DND-41 (cell line): ENCODE data around the gene ITGB2.

Source experiments
- ATAC-seq: fragments of 200-7000 bp; cut with Tn5 transposase; 3 replicates; pipeline ENCODE4 v1.9.1; 2021; ENCODE audit warnings: low read depth; ENCODE audit not compliant: insufficient read depth
- DNase-seq: peaks from one replicate; pipeline ENCODE4 v3.0.0-alpha.2; 2020
- H2AFZ ChIP-seq: 2 replicates; pipeline ENCODE4 v1.6.0; 2012; ENCODE audit warnings: low read depth, low read length
- H3K27ac ChIP-seq: 2 replicates; pipeline ENCODE4 v1.5.1; 2012; ENCODE audit warnings: low read length, inconsistent platforms
- H3K27me3 ChIP-seq: fragments of 200-600 bp; sonication (generic); 2 replicates; pipeline ENCODE4 v1.6.0; 2012; ENCODE audit warnings: low read length, mild to moderate bottlenecking, inconsistent platforms; ENCODE audit not compliant: insufficient read depth, poor library complexity
- H3K36me3 ChIP-seq: 2 replicates; pipeline ENCODE4 v1.5.1; 2012; ENCODE audit warnings: low read length, inconsistent platforms; ENCODE audit not compliant: insufficient read depth
- H3K4me1 ChIP-seq: 2 replicates; pipeline ENCODE4 v1.5.1; 2012; ENCODE audit warnings: mild to moderate bottlenecking, low read length; ENCODE audit not compliant: insufficient read depth
- H3K4me2 ChIP-seq: 2 replicates; pipeline ENCODE4 v1.6.0; 2012; ENCODE audit warnings: mild to moderate bottlenecking, moderate library complexity, low read length, inconsistent platforms; ENCODE audit not compliant: insufficient read depth
- H3K4me3 ChIP-seq, 2 experiments: fragments of 200-600 bp in 1 of 2; shearing (Covaris generic) in 1 of 2; 2 replicates each; pipeline ENCODE4 v1.5.1; 2012 to 2016; ENCODE audit warnings: inconsistent platforms in 2 of 2, low read length in 2 of 2, mild to moderate bottlenecking in 2 of 2, low read depth in 1 of 2, moderate library complexity in 1 of 2
- H3K79me2 ChIP-seq: 2 replicates; pipeline ENCODE4 v1.6.0; 2012; ENCODE audit warnings: low read length, inconsistent platforms; ENCODE audit not compliant: insufficient read depth
- H3K9ac ChIP-seq: 2 replicates; pipeline ENCODE4 v1.6.0; 2012; ENCODE audit warnings: low read depth, mild to moderate bottlenecking, inconsistent platforms, low read length, moderate library complexity
- H3K9me3 ChIP-seq: 2 replicates; pipeline ENCODE4 v1.5.1; 2012; ENCODE audit warnings: low read length, moderate library complexity, mild to moderate bottlenecking, inconsistent platforms; ENCODE audit not compliant: insufficient read depth, severe bottlenecking
- H4K20me1 ChIP-seq: 2 replicates; pipeline ENCODE4 v1.6.0; 2012; ENCODE audit warnings: low read length; ENCODE audit not compliant: insufficient read depth
- CTCF ChIP-seq: IDR thresholded peaks from 2 replicates; pipeline ENCODE4 v1.5.1; 2012; ENCODE audit warnings: borderline replicate concordance, low read length, moderate library complexity, mild to moderate bottlenecking; ENCODE audit not compliant: poor library complexity, severe bottlenecking; ENCODE audit errors: extremely low read depth
- EZH2 ChIP-seq: IDR thresholded peaks from 3 replicates; pipeline ENCODE4 v1.6.1; 2012; ENCODE audit warnings: borderline replicate concordance, low read depth, mild to moderate bottlenecking, moderate library complexity, low read length, inconsistent platforms; ENCODE audit not compliant: severe bottlenecking

The ITGB2 gene

GRCh38 chr21:44959376-44960091 lies 38.8 kb upstream of the ITGB2 start:
- Histone ChIP-seq H3K36me3 (peaks cover 89% of the 10 kb centered on the region), H3K9ac (no peak overlapping the region), H3K9me3 (no peaks in the 10 kb centered on the region), H3K4me1 (no peaks in the 10 kb centered on the region), H3K4me2 (no peak overlapping the region), H3K4me3 (no peak overlapping the region), H2AFZ (no peak overlapping the region), H4K20me1 (peaks cover 51% of the 10 kb centered on the region), H3K79me2 (peaks cover 36% of the 10 kb centered on the region), H3K27me3 (no peaks in the 10 kb centered on the region), H3K27ac (no peak overlapping the region)
- no peak for TF ChIP-seq CTCF
- no peak for TF ChIP-seq EZH2
- no peak for DNase-seq
- ATAC-seq: no peak

DNA sequence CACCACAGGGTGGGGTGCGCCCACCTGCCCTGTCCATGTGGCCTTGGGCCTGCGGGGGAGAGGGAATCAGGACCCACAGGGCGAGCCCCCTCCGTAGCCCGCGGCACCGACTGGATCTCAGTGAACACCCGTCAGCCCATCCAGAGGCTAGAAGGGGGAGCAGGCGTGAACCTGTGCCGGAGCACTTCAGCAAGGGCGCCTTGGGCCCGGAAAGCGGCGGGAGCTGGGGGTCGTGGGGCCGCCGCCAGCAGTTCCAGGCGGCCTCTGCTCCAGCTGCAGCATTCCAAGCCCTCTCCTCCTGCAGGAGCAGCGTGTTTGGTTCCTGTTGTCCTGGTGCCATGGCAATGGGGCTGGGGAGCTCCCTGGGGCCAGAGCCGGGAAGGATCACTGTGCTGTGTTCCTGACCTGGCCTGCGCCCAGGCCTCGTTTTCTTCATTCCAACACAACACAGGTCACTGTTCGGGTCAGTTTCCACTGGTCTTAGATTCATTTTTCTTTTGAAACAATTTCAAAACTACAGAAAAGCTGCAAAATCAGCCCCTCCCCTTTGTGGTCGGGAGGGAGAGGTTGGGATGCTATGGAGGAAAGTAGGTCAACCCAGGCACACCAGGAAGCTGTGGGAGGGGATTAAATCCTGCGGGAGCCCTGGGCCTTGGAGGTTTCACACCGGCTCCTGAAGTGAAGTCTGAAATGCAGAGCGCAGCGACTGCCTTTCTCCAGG lies 37.9 kb upstream of the ITGB2 start:
- Histone ChIP-seq H4K20me1 (peaks cover 57% of the 10 kb centered on the region), H3K36me3 (peaks cover 89% of the 10 kb centered on the region), H3K79me2 (peaks cover 43% of the 10 kb centered on the region), H3K4me1 (no peaks in the 10 kb centered on the region), H3K9me3 (no peaks in the 10 kb centered on the region), H3K27me3 (no peaks in the 10 kb centered on the region), H3K9ac (no peak overlapping the region), H2AFZ (no peak overlapping the region), H3K4me2 (no peak overlapping the region), H3K27ac (no peak overlapping the region), H3K4me3 (no peak overlapping the region)
- DNase-seq (no peak), ATAC-seq (no peak)
- TF ChIP-seq CTCF: no peak
- TF ChIP-seq EZH2: no peak

- DNase-seq (no peak), ATAC-seq (no peak)
- peaks cover 64% of the 10 kb centered on the region for H4K20me1 ChIP-seq
- H3K9me3 ChIP-seq: no peaks in the 10 kb centered on the region
- H3K4me3 ChIP-seq: no peak overlapping the region
- H3K36me3 ChIP-seq: peaks cover 91% of the 10 kb centered on the region
- H3K27me3 ChIP-seq: no peaks in the 10 kb centered on the region
- peaks cover 50% of the 10 kb centered on the region for H3K79me2 ChIP-seq
- no peaks in the 10 kb centered on the region for H3K4me1 ChIP-seq
- no peak overlapping the region for H2AFZ ChIP-seq
- no peak for TF ChIP-seq EZH2
- no peak for TF ChIP-seq CTCF
- H3K9ac ChIP-seq: no peak overlapping the region
- H3K27ac ChIP-seq: no peak overlapping the region
- H3K4me2 ChIP-seq: no peak overlapping the region
Measured at GRCh38 chr21:44957901-44958451, 37.3 kb upstream of the ITGB2 start.
